Subcutaneous adipose tissue (tissue), 4 donors: ENCODE results near the gene MS4A4A. TPM values are rescaled to one million over a fixed set of nuclear protein-coding genes. Genes with fewer than 3 reads are reported as not detected.

Source experiments
- CTCF ChIP-seq: fragments of 450-650 bp; IDR thresholded peaks from one replicate; pipeline ENCODE4 v1.5.1; 2016; ENCODE audit warnings: low read depth, mild to moderate bottlenecking, control low read depth, antibody characterized with exemption, moderate library complexity
- total RNA-seq, 4 donors: library from RNA; depleted of rRNA; stranded (reverse); fragments of >200 nt; gene quantifications; one replicate each; pipeline ENCODE4 v1.1.0, GENCODE V29; 2016

MS4A4A gene
- total RNA-seq, 4 donors from 2014 or later = 46.7 to 372 (median 159) TPM

GRCh38 chr11:60305906-60306619, 25.6 kb downstream of the MS4A4A start:
- TF ChIP-seq CTCF = no peak

- no peak for TF ChIP-seq CTCF
These were observed 27.2 kb downstream of the MS4A4A start for GRCh38 chr11:60307507-60308195.

GRCh38 chr11:60310407-60310998, 30.0 kb downstream of the MS4A4A start:
- TF ChIP-seq CTCF = no peak

GRCh38 chr11:60314635-60315321, 34.3 kb downstream of the MS4A4A start:
- no peak for TF ChIP-seq CTCF

- TF ChIP-seq CTCF = no peak
These were observed 35.4 kb downstream of the MS4A4A start for GRCh38 chr11:60315871-60316270.

GRCh38 chr11:60316317-60316716, 35.9 kb downstream of the MS4A4A start:
- no peak for TF ChIP-seq CTCF

GRCh38 chr11:60318726-60319125, 38.3 kb downstream of the MS4A4A start:
- no peak for TF ChIP-seq CTCF
